Stimulated activated CD4-positive, alpha-beta T cell treated with anti-CD3 and anti-CD28 coated beads, Interleukin-2, amount 100 ng/mL, for 4 hours (primary cell): ENCODE measurements around the gene OAS2.
"Not testable (repeated sequence)": the region's sequence is repeated elsewhere in the genome, so short reads cannot be mapped to it uniquely, and the experiment has no call there.

Experiments used
- DNase-seq: peaks from one replicate; pipeline ENCODE4 v3.0.0-alpha.2; 2020; ENCODE audit warnings: low read depth

Gene OAS2

DNA sequence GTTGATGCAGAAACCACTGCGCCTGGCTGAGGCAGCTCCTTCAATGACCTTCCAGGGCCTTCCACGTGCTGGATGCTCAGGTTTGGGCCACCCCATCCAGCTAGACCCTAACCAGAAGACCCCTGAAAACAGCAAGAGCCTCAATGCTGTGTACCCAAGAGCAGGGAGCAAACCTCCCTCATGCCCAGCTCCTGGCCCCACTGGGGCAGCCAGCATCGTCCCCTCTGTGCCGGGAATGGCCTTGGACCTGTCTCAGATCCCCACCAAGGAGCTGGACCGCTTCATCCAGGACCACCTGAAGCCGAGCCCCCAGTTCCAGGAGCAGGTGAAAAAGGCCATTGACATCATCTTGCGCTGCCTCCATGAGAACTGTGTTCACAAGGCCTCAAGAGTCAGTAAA is 29.5 kb upstream of the OAS2 start:
- DNase-seq = no peak

DNA sequence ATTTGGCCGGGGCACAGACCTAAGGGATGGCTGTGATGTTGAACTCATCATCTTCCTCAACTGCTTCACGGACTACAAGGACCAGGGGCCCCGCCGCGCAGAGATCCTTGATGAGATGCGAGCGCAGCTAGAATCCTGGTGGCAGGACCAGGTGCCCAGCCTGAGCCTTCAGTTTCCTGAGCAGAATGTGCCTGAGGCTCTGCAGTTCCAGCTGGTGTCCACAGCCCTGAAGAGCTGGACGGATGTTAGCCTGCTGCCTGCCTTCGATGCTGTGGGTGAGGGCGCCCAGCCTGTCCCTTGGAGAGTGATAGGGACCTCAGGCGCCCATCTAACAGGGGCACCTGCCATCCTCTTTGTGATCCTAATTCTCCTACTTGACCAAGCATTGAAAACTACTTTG is 27.6 kb upstream of the OAS2 start:
- no peak for DNase-seq

DNA sequence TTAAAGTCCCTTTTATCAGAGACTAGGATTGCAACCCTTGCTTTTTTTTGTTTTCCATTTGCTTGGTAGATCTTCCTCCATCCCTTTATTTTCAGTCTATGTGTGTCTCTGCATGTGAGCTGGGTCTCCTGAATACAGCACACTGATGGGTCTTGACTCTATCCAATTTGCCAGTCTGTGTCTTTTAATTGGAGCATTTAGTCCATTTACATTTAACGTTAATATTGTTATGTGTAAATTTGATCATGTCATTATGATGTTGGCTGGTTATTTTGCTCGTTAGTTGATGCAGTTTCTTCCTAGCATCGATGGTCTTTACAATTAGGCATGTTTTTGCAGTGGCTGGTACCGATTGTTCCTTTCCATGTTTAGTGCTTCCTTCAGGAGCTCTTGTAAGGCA is 21.2 kb upstream of the OAS2 start:
- not testable (repeated sequence) for DNase-seq

DNA sequence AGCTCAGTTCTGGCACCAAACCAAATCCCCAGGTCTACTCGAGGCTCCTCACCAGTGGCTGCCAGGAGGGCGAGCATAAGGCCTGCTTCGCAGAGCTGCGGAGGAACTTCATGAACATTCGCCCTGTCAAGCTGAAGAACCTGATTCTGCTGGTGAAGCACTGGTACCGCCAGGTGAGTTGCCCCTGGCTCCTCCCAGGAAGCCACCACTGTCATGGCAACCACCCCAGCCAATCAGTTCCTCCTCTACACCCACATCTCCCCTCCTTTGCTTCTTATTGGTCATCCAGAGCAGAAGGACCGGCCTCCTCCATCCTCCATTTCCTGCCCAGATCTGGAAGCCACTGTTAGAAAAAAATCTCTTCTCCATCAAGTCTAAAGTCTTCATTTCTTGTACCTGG is 17.2 kb upstream of the OAS2 start:
- no peak for DNase-seq

DNA sequence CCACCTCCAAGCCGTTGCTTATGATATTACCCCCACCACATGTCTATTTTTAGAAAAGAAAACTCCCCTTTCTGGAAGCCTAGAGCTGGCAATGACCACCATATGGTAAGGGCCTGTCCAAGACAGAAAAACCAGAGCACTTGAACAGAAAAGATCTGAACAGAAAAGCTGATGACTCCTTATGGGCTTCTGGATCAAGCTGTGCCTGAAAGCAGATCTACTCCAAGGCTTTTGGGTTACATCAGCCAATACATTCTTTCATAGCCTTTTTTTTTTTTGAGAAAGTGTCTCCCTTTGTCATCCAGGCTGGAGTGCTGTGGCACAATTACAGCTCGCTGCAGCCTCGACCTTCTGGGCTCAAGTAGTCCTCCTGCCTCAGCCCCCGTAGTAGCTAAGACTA is 16.8 kb upstream of the OAS2 start:
- DNase-seq = no peak

DNA sequence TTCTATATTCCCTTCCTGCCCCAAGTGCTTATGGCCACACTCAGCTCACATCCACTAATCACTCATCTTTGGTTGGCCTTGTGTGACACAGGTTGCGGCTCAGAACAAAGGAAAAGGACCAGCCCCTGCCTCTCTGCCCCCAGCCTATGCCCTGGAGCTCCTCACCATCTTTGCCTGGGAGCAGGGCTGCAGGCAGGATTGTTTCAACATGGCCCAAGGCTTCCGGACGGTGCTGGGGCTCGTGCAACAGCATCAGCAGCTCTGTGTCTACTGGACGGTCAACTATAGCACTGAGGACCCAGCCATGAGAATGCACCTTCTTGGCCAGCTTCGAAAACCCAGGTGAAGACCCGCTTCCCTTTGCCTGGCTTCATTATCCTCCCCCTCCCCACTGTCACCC is 15.8 kb upstream of the OAS2 start:
- DNase-seq = no peak

DNA sequence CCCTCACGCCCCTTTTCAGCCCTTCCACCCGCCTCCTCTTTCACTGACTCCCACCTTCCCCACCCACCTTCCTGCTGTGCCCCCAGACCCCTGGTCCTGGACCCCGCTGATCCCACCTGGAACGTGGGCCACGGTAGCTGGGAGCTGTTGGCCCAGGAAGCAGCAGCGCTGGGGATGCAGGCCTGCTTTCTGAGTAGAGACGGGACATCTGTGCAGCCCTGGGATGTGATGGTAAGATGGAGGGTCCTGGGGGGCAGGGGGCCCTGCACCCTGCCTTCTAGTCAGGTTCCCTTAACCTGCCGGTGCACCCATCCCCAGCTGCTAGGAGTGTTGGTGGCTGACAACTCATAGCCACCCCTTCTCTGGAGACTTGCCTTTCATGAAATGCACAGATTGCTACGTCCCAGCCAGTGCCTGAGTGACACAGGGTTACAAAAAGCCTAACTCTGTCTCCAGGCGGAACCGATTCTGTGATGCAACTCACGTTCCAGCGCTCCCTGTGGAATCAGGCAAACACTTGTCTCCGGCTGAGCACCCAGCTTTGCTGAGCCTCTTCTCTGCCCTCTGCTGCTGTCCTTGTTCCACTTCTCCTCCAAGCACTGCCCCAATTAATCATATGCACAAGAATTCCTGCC is 15.0 kb upstream of the OAS2 start:
- no peak for DNase-seq

DNA sequence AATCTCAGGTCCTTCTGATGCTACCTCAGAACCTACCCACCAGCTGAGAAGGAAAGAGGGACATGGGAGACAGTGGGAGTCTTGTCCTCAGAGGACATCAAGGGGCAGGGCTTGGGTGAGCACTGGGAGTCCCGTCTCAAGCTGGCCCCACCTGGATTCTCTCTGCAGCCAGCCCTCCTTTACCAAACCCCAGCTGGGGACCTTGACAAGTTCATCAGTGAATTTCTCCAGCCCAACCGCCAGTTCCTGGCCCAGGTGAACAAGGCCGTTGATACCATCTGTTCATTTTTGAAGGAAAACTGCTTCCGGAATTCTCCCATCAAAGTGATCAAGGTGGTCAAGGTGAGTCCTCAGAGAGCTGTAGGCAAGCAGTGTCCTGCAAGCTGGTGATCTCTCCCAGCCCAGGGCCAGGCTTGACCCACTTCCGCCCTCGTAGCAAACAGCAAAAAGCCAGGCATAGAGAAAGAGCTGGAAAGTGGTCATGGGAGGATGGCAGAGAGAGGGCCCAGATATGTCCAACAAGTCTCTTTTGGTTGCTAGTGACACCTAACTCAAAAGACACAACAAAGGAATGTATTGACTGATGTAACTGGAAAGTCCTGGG is 14.2 kb upstream of the OAS2 start:
- no peak for DNase-seq

DNA sequence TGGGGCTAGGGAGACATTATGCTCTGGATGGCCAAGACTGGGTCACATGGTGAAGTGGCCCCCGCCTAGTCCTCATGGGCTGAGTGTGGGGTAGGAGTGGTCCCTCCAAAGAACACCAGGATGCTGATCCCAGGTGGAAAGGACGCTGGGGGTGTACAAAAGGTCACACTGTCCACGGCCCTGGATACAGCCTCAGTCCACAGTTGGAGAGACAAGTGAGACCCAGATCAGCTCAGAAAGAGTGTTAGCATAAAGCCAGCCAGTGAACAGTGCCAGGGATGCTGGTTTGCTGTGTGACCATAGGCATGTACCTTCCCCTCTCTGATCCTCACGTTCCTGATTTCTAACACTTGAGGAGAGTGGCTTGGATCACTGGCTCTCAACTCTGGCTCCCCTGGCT is 13.4 kb upstream of the OAS2 start:
- no peak for DNase-seq

DNA sequence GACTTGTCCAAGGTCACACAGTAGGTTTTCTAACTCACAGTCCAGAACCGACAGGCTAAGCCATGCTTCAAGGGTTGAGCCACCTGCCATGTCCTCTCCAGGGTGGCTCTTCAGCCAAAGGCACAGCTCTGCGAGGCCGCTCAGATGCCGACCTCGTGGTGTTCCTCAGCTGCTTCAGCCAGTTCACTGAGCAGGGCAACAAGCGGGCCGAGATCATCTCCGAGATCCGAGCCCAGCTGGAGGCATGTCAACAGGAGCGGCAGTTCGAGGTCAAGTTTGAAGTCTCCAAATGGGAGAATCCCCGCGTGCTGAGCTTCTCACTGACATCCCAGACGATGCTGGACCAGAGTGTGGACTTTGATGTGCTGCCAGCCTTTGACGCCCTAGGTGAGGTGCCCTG is 12.7 kb upstream of the OAS2 start:
- DNase-seq = no peak

DNA sequence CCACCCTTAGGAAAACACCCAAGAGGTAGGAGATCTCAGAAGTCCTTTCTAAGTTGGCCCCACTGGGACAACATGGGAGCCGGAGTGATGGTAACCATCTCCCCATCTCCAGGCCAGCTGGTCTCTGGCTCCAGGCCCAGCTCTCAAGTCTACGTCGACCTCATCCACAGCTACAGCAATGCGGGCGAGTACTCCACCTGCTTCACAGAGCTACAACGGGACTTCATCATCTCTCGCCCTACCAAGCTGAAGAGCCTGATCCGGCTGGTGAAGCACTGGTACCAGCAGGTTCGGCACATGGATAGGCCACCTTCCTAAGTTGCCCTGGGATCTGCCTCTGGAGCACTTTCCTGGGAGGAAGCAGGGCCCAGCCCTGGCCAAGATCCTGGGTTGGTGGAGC is 11.0 kb upstream of the OAS2 start:
- DNase-seq = no peak

DNA sequence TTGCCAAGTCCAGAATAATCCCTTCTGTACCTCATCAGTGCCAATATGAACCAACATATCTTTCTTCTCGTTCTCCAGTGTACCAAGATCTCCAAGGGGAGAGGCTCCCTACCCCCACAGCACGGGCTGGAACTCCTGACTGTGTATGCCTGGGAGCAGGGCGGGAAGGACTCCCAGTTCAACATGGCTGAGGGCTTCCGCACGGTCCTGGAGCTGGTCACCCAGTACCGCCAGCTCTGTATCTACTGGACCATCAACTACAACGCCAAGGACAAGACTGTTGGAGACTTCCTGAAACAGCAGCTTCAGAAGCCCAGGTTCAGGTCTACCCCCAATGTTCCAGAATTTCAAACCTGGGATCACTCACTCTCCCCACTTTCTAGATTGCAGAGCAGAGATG is 10.5 kb upstream of the OAS2 start:
- DNase-seq = no peak

DNA sequence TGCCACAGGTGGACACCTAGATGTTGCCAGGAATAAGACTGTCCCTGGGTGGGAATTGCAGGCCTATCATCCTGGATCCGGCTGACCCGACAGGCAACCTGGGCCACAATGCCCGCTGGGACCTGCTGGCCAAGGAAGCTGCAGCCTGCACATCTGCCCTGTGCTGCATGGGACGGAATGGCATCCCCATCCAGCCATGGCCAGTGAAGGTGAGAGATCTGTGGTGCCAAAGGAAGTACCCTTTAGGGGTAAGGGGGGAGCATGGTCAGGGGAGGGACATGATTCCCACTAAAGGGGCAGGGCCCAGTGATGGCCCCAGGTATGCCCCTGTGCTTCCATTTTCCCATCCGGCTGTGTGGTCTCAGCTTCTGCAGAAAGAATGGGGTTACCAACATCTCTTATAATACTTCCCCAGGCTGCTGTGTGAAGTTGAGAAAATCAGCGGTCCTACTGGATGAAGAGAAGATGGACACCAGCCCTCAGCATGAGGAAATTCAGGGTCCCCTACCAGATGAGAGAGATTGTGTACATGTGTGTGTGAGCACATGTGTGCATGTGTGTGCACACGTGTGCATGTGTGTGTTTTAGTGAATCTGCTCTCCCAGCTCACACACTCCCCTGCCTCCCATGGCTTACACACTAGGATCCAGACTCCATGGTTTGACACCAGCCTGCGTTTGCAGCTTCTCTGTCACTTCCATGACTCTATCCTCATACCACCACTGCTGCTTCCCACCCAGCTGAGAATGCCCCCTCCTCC is 8.6 kb upstream of the OAS2 start:
- no peak for DNase-seq

DNA sequence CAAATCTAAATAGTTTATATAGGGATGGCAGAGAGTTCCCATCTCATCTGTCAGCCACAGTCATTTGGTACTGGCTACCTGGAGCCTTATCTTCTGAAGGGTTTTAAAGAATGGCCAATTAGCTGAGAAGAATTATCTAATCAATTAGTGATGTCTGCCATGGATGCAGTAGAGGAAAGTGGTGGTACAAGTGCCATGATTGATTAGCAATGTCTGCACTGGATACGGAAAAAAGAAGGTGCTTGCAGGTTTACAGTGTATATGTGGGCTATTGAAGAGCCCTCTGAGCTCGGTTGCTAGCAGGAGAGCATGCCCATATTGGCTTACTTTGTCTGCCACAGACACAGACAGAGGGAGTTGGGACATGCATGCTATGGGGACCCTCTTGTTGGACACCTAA is 7.9 kb upstream of the OAS2 start:
- DNase-seq = no peak

DNA sequence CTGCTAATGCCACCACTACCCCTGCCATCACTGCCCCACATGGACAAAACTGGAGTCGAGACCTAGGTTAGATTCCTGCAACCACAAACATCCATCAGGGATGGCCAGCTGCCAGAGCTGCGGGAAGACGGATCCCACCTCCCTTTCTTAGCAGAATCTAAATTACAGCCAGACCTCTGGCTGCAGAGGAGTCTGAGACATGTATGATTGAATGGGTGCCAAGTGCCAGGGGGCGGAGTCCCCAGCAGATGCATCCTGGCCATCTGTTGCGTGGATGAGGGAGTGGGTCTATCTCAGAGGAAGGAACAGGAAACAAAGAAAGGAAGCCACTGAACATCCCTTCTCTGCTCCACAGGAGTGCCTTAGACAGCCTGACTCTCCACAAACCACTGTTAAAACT is 7.1 kb upstream of the OAS2 start:
- DNase-seq = no peak

DNA sequence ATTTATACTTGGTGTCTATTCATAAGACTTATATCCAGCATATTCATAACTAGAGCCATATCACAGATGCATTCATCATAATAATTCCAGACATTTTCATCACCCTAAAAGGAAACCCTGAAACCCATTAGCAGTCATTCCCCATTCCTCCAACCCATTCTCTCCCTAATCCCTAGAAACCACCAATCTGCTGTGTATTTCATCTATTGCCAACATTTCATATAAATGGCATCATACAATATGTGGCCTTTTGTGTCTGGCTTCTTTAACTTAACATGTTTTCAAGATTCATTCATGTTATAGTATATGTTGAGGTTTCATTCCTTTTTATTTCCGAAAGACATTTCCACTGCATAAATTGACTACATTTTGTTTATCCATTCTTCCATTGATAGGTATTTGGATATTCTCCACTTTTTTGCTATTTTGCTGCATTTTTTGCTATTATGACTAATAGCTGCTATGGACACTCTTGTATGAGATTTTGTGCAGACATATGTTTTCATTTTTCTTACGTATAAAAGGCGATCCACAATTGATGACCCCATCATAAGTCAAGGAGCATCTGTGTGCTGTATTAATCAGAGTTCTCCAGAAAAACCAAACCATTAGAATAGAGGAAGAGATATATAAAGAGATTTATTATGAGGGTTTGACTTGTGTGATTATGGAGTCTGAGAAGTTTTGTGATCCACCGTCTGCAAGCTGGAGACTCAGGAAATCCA is 5.1 kb upstream of the OAS2 start:
- no peak for DNase-seq

DNA sequence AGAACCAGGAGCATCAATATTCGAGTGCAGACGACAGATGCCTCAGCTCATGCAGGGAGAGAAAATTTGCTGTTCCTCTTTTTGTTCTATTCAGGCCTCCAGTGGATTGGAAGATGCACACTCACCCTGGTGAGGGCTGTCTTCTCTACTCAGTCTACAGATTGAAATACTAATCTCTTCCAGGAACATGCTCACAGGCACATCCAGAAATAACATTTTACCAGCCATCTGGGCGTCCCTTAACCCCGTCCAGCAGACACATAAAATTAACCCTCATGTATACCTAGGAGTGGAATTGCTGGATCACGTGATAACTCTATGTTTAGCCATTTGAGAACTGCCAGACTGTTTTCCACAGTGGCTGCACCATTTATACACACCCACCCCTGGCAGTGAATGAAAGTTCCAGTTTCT is 4.5 kb upstream of the OAS2 start:
- no peak for DNase-seq

DNA sequence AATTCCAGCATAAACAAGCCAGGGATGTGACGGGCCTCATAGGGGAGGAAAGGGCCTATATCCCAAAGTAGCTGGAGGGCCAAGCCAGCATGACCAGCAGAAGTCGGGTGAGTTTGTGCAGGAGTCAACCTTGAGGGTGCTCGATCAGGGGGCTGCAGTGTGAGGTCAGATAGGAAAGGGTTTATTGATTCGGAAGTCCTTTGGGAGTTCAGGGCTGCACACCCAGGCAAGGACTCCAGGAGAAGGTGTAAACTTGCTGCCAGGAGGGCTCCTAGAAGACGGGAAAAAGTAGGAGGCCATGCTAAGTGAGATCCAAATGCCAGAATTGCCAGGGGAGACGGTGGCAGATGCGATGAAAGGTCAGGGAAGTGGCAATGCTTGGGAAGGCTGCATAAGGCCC is 3.4 kb upstream of the OAS2 start:
- no peak for DNase-seq

DNA sequence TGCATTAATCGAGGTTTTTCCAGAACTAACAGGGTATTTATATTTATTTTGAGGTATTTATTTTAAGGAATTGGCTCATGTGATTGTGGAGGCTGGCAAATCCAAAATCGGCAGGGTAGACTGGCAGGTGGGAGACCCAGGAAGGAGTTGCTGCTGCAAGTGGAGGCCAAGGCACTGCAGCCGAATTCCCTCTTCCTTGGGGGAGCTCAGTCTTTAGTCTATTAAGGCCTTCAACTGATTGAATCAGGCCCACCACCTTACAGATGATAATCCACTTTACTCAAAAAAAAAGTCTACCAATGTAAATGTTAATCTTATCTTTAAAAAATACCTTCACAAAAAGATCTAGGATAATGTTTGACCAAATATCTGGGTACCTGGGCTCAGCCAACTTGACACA is 1.2 kb upstream of the OAS2 start:
- DNase-seq = no peak

DNA sequence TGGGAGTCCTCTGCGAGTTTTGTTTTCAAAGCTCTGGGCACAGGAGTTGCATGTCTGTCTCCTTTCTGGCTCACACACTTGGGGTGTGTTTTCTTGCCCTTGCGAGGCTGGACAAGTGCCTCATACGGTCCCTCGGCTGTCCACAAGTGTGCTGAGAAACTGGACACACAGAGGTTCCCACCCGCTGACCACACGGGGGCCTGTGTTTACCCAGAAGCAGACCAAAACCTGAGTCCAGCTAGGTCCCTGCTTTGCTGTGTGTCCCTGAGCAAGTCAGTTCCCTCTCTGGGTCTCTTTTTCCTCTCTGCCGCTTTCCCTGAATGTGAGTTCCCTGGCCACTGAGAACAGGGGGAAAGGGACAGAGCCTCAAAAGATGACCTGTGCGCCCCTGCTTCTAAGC is 678 bp upstream of the OAS2 start:
- no peak for DNase-seq

DNA sequence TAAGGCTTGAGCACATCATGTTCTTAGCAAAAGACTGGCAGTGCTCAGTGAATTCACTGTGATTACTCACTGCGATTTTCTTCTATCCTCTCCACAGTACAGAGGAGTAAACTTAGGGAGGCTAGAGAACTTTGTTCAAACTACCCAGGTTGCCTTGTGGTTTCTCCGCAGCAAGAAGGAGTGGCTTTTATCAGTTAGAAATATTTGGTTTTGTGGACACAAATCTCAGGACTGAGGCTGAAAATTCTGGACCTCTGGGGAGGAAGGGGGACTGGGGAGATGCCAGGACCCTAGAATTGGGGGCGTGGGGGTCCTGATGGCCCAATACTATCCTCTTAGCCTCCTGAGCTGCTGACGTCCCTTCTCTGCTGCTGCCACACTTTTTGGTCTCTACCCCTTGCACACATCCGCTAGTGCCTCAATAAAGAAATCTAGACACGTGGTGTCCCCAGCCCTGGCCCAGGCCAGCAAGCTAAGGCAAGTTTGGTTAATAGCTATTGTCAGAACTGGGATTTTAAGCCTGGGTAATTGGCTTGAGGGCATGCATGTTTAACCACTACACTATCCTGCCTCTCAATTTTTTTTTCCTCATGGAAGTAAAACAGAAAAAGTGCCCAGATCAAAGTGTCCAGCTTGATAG is 842 bp downstream of the OAS2 start:
- peak; percentile 25 for DNase-seq

DNA sequence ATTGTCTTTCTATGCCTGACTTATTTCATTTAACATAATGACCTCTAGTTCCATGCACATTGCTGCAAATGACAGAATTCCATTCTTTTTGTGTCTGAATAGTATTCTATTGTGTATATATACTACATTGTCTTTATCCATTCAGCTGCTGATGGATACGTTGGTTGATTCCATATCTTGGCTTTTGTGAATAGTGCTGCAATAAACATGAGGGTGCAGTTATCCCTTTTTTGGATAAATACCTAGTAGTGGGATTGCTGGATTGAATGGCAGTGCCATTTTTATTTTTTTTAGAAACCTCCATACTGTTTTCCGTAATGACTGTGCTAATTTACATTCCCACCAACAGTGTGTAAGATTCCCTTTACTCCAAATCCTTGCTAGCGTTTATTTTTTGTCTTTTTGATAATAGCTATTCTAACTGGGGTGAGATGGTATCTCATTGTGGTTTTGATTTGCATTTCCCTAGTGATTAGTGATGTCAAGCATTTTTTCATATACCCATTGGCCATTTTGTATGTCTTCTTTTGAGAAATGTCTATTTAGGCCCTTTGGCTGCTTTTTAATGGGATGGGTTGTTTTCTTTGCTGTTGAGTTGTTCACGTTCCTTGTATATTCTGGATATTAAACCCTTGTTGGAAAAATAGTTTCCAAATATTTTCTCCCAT is 2.3 kb downstream of the OAS2 start:
- DNase-seq = no peak
